GM11168 (cell line): ENCODE measurements around the gene BRMS1L.

ENCODE experiments used
- in situ Hi-C: fragments of 300-500 bp; cut with MboI; formaldehyde crosslinking; loops from one replicate; pipeline ENCODE4 v1.12.0; 2022; ENCODE audit warnings: low sequenced_read_pairs; ENCODE audit not compliant: unreplicated experiment

Gene BRMS1L

GRCh38 chr14:35861204-35861868, 35.2 kb downstream of the BRMS1L start:
- in situ Hi-C loops: loop anchor here (10.0 kb wide), 1 partner anchor 203 kb away; no protein-coding TSS in a partner anchor

- in situ Hi-C loops: loop anchor here (10.0 kb wide), 1 partner anchor 199 kb away; no protein-coding TSS in a partner anchor
Observed at GRCh38 chr14:35865611-35866324, 39.6 kb downstream of the BRMS1L start.

- in situ Hi-C loops: loop anchor here (10.0 kb wide), 1 partner anchor 198 kb away; no protein-coding TSS in a partner anchor
Observed at GRCh38 chr14:35866595-35867279, 40.6 kb downstream of the BRMS1L start.

GRCh38 chr14:35867280-35867629, 41.1 kb downstream of the BRMS1L start:
- in situ Hi-C loops: loop anchor here (10.0 kb wide), 1 partner anchor 198 kb away; no protein-coding TSS in a partner anchor

- in situ Hi-C loops: loop anchor here (25.0 kb wide), 1 partner anchor 487 kb away; no protein-coding TSS in a partner anchor
Observed at GRCh38 chr14:35875296-35875695, 49.2 kb downstream of the BRMS1L start.

GRCh38 chr14:35877276-35877675, 51.1 kb downstream of the BRMS1L start:
- in situ Hi-C loops: loop anchor here (25.0 kb wide), 1 partner anchor 485 kb away; no protein-coding TSS in a partner anchor

GRCh38 chr14:35878272-35879150, 52.4 kb downstream of the BRMS1L start:
- in situ Hi-C loops: loop anchor here (25.0 kb wide), 1 partner anchor 484 kb away; no protein-coding TSS in a partner anchor

- in situ Hi-C loops: loop anchor here (25.0 kb wide), 1 partner anchor 483 kb away; no protein-coding TSS in a partner anchor
Observed at GRCh38 chr14:35879151-35879648, 53.1 kb downstream of the BRMS1L start.

- in situ Hi-C loops: loop anchor here (25.0 kb wide), 1 partner anchor 483 kb away; no protein-coding TSS in a partner anchor
Observed at GRCh38 chr14:35879654-35880249, 53.6 kb downstream of the BRMS1L start.

- in situ Hi-C loops: loop anchor here (25.0 kb wide), 1 partner anchor 481 kb away; no protein-coding TSS in a partner anchor
Observed at GRCh38 chr14:35881280-35881679, 55.1 kb downstream of the BRMS1L start.

- in situ Hi-C loops: loop anchor here (25.0 kb wide), 1 partner anchor 479 kb away; no protein-coding TSS in a partner anchor
Observed at GRCh38 chr14:35883677-35884293, 57.6 kb downstream of the BRMS1L start.

GRCh38 chr14:35890308-35890707, 64.2 kb downstream of the BRMS1L start:
- in situ Hi-C loops: loop anchor here (25.0 kb wide), 1 partner anchor 472 kb away; no protein-coding TSS in a partner anchor

GRCh38 chr14:35895256-35895655, 69.1 kb downstream of the BRMS1L start:
- in situ Hi-C loops: loop anchor here (25.0 kb wide), 1 partner anchor 467 kb away; no protein-coding TSS in a partner anchor

GRCh38 chr14:35897616-35898111, 71.5 kb downstream of the BRMS1L start:
- in situ Hi-C loops: loop anchor here (25.0 kb wide), 1 partner anchor 465 kb away; no protein-coding TSS in a partner anchor

- in situ Hi-C loops: loop anchor here (25.0 kb wide), 1 partner anchor 464 kb away; no protein-coding TSS in a partner anchor
Observed at GRCh38 chr14:35898217-35898775, 72.2 kb downstream of the BRMS1L start.

GRCh38 chr14:35900741-35901140, 74.6 kb downstream of the BRMS1L start:
- in situ Hi-C loops: no loop called here

GRCh38 chr14:35909665-35910064, 83.5 kb downstream of the BRMS1L start:
- in situ Hi-C loops: no loop called here

- in situ Hi-C loops: no loop called here
Observed at GRCh38 chr14:35910191-35910590, 84.1 kb downstream of the BRMS1L start.
